GM20000 (cell line): ENCODE data around the gene B4GALT1.

Source experiments
- DNase-seq: peaks from one replicate; pipeline ENCODE4 v3.0.0; 2012; ENCODE audit warnings: low spot score
- CTCF ChIP-seq: IDR thresholded peaks from 2 replicates; pipeline ENCODE4 v1.5.1; 2012; ENCODE audit warnings: mild to moderate bottlenecking, control low read depth; ENCODE audit errors: extremely low read depth, missing control alignments

B4GALT1 gene

GRCh38 chr9:33189331-33189791, 22.2 kb upstream of the B4GALT1 start:
- no peak for TF ChIP-seq CTCF
- no peak for DNase-seq

GRCh38 chr9:33188711-33189110, 21.6 kb upstream of the B4GALT1 start:
- TF ChIP-seq CTCF = no peak
- no peak for DNase-seq

GRCh38 chr9:33187519-33188218, 20.5 kb upstream of the B4GALT1 start:
- DNase-seq = no peak

GRCh38 chr9:33186457-33187168, 19.5 kb upstream of the B4GALT1 start:
- no peak for TF ChIP-seq CTCF
- peak; percentile 15 for DNase-seq

More at GRCh38 chr9:33187519-33188218, 20.5 kb upstream of the B4GALT1 start:
- TF ChIP-seq CTCF = no peak

GRCh38 chr9:33185858-33186257, 18.7 kb upstream of the B4GALT1 start:
- DNase-seq = no peak
- no peak for TF ChIP-seq CTCF

- no peak for TF ChIP-seq CTCF
- DNase-seq = no peak
Measured at GRCh38 chr9:33185406-33185805, 18.3 kb upstream of the B4GALT1 start.

GRCh38 chr9:33184963-33185362, 17.8 kb upstream of the B4GALT1 start:
- TF ChIP-seq CTCF = no peak
- no peak for DNase-seq
